Amniotic stem cell (primary cell): ENCODE results near the gene TBCK.
A peak's percentile ranks its signal among the peaks of the same experiment; 100 is the strongest.
"Not testable (repeated sequence)": the region's sequence is repeated elsewhere in the genome, so short reads cannot be mapped to it uniquely, and the experiment has no call there.

ENCODE experiments used
- DNase-seq: peaks from one replicate; lab custom pipeline; 2025; lab: John Stamatoyannopoulos, UW

Gene TBCK

DNA sequence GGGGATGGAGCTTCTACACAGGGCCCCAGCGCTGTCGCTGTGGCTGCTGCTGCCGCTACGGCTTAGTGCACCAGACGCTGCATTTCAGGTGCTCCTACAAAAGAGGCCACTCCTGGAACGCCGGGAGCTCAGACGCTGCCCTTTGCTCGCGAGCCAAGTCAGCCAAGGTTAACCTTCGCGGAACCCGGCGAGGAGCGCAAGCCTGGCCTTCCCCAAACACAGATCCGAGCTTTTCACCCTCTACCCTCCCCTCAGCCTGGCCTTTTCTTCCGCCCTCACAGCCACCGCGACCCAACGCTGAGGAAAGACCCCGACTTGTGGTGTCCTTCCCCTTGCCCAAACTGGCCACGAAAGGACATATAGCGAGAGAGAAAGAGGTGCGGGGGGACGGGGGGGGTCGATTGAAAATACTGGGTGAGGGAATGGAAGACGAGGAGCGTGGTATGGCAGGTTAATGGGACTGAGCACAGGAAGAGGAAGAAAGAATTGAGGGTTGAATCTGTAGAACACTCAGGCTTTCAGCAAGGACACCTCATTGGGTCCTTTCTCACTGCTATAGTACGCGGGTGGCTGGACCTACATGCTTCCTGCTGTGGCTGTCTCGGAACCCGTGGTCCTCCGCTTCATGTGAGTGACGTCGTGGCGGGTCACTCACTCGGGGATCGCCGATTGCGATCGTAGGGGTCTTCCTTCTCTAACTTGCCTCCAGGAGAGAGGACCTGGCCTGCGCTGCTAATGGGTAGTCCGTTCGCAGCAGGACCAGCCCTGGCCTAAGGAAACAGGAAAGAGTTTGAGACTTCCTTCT is at the start of gene TBCK, which contains the start of gene AIMP1:
TSS of gene TBCK (minus strand) at position 242 of the 805 bp plus-strand sequence. CDS start 7,249 bp downstream, outside the sequence.
TSS of gene AIMP1 (plus strand) at position 583 of the 805 bp plus-strand sequence. CDS start 8,460 bp downstream, outside the sequence.
- DNase-seq, result peak; percentile 82

DNA sequence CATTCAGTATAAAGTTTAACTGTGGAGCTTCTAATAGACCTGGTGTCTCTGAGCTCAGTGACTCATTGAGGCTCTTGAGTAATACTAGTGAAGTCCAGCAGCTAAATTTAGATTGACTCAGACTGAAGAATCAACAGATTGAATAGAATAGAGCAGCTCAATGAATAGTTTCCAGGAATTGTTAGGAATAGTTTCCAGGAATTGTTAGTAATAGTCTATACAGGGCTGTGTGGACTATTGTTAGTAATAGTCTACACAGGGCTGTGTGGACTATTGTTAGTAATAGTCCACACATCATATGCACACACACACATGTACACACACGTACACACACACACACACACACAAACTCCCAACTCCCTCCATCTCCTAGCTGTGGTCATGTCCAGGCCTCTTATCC is 49.6 kb upstream of the TBCK start:
- DNase-seq, result peak; percentile 80

DNA sequence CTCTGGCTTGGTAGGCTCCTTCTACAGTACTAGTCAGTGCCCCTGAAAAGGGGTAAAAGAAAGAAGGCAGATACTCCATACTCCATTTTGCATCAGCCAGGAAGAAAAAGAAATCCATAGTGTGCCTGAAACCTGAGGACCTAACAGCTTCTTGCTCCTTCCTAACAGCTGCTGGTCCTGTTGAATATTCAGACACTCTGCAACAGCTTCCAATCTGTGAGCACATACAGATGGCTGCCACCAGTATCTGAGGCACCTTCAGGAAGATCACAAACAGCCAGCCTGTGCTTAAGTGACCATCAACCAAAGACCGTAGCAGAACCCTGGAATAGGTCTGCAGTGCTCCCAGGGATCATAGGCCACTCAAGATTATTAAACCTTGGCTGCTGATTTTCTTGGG is 48.3 kb upstream of the TBCK start:
- DNase-seq, result no peak

DNA sequence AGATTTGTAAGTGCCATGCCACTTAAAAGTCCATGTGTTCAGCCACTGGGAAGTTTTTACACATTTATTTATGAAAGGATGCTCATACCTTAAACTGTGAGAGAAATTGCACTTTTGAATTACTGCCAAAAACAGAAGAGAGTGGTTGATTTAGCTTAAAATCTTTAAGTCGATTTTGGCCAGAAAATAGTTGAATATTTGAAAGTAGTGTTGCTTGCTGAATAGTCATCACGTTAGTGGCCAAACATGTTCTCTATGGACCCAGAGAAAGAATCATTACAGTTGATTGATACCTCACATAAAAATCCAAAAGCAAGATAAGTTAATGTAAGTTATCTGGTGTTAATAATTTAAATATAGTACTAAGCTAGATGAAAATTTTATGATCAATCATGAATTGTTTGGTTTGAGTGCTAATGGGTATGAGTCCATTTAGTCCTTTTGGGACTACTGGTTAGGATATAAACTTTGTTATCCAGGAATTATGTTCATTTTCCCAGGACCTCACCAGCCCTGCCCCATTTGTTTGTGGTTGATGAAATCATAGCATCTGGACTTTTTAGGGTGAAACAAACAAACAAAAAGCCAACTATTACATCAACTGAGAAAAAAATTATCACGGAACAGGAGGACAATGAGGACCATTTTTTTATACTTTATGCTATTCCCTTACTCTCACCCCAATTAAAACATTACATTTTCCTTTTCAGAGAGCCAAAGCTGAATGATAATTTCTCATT is 46.2 kb upstream of the TBCK start:
- no peak for DNase-seq

GRCh38 chr4:106358899-106359298 is 42.9 kb upstream of the TBCK start:
- no peak for DNase-seq

GRCh38 chr4:106355193-106355592 is 39.2 kb upstream of the TBCK start:
- no peak for DNase-seq

GRCh38 chr4:106353786-106354185 is 37.8 kb upstream of the TBCK start:
- DNase-seq, result no peak

GRCh38 chr4:106351016-106351415 is 35.0 kb upstream of the TBCK start:
- DNase-seq, result no peak

DNA sequence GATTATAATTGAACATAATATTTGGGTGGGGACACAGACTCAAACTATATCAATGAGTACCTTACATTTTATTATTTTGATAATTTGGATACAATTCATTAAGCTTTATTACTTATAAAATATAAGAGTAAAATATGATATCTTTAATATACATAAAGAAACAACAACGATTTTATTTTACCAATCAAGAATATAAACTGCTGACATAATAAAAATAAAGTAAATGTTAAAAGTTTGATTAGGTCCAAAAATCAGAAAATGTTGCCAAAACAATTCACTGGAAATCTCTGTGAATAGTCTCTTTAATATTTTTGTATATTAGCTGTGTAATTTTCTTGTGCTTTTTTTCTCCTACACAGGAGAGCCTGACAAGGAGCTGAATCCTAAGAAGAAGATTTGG is 31.2 kb upstream of the TBCK start:
- DNase-seq, result no peak

- DNase-seq, result no peak
These were observed 28.6 kb upstream of the TBCK start for GRCh38 chr4:106344647-106344970.

- no peak for DNase-seq
These were observed 28.0 kb upstream of the TBCK start for GRCh38 chr4:106343865-106344646.

DNA sequence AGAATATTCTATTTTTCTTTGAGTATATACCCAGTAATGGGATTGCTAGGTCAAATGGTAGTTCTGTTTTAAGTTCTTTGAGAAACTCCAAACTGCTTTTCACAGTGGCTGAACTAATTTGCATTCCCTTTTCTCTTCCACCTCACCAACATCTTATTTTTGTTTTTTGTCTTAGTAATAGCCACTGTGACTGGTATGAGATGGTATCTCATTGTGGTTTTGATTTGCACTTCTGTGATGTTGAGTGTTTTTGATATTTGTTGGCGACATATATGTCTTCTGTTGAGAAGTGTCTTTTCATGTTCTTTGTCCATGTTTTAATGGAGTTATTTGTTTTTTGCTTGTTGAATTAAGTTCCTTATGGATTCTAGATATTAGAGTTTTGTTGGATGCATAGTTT is 24.8 kb upstream of the TBCK start:
- DNase-seq, result no peak

- DNase-seq, result no peak
These were observed 23.4 kb upstream of the TBCK start for GRCh38 chr4:106339431-106339830.

- DNase-seq, result no peak
These were observed 22.7 kb upstream of the TBCK start for GRCh38 chr4:106338671-106339070.

DNA sequence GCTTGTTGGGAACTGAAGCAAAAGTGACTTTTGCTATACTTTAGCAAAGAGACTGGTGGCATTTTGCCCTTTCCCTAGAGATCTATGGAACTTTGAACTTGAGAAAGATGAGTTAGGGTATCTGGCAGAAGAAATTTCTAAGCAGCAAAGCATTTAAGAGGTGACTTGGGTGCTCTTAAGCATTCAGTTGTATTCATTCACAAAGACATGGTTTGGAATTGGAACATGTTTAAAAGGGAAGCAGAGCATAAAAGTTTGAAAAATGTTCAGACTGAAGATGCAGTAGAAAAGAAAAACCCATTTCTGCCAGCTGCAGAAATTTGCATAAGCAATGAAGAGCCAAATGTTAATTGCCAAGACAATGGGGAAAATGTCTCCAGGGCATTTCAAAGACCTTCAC is 21.9 kb upstream of the TBCK start:
- DNase-seq, result no peak

DNA sequence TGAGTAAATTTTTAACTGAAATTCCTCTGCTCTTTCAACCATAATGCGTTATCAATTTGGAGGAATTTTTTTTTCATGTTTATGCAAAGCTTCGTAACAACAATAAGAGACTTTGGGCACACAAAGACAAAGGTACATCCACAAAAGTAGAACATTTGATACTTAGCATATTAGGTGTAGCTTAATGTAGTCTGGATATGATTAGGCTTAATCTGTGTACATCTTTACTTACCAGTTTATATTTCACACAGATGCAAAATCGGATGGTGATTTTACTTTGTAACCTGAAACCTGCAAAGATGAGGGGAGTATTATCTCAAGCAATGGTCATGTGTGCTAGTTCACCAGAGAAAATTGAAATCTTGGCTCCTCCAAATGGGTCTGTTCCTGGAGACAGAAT is 20.6 kb upstream of the TBCK start:
- DNase-seq, result no peak

GRCh38 chr4:106334741-106335470 is 18.9 kb upstream of the TBCK start:
- no peak for DNase-seq

- no peak for DNase-seq
These were observed 17.2 kb upstream of the TBCK start for GRCh38 chr4:106333186-106333585.

DNA sequence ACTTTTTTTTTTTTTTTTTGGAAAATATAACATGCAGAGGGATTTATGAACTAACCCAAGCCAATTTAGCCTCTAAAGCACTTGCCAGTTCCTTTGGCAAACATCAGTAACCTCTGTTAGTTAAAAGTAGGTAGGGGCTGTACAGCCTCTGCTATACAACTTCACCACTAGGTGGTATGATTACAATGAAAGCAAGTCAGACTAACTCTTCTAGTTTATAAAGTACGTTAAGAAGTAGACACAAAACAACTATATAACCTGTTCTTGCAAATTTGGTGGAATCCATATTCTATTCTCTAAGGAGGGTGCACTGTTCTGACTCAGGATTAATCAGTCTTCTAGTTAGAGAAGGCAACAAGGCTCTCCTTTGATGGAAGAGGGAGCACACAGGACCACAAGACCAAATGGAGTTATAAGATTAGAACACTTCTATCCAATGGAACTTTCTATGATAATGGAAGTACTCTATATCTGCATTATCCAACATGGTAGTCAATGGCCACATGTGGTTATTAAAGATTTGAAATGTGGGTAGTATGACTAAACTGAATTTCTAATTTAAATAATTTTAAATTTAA is 13.1 kb upstream of the TBCK start:
- peak; percentile 10 for DNase-seq

DNA sequence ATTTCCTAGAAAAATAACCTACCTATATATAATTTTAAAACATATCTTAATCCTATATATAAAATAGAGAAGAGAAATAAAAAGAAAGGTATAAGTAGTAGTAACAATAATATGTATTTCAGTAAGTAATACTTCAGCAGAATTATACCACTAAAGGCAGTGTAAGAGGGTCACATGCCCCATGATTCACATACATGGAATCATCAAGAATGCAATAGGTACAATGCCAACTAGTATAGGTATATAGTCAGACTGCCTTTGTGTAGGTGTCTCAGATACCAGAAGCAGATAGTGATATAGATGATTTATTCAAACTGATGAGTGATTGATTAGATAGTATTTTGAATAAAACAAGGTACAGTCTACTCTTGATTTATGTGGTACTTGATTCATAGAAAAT is 9.8 kb upstream of the TBCK start:
- no peak for DNase-seq

DNA sequence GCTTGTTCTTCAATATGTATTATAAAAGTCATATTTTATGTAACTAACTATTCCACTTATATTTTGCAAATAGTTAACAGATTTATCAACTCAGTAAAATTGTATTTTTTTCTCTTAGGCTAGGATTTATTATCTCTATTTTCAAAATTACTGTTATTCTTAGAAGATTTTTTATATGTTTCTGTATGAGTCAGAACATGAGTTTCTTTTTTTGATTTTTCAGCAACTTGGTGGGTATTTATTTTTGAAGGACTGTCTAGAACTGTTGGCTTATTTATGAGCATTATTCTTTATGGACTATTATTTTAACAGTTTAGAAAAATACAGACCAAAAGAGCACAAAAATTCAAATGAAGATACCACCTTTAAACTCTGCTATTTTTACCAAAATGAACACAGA is 7.1 kb upstream of the TBCK start:
- DNase-seq, result no peak

- DNase-seq, result not testable (repeated sequence)
These were observed 5.8 kb upstream of the TBCK start for GRCh38 chr4:106321814-106322213.
